Mesenchymal stem cell (in vitro differentiated cells and primary cell): Measurements from ENCODE around the gene TCF12.

Source experiments
- DNase-seq: peaks from one replicate; pipeline ENCODE4 v3.0.0-alpha.2; 2013
- H2AFZ ChIP-seq: one replicate; pipeline ENCODE4 v1.6.1; 2013; ENCODE audit warnings: low read depth, mild to moderate bottlenecking, control low read depth, inconsistent platforms, low read length, moderate library complexity
- H2AK5ac ChIP-seq: 2 replicates; pipeline ENCODE4 v1.6.1; 2013; ENCODE audit warnings: low read length, moderate library complexity, mild to moderate bottlenecking, inconsistent platforms; ENCODE audit not compliant: severe bottlenecking
- H2BK120ac ChIP-seq: one replicate; pipeline ENCODE4 v1.6.1; 2013; ENCODE audit warnings: low read depth, mild to moderate bottlenecking, inconsistent platforms, low read length, moderate library complexity
- H2BK12ac ChIP-seq, 2 experiments: one replicate each; pipeline ENCODE4 v1.6.1; 2013; ENCODE audit warnings: inconsistent platforms in 2 of 2, low read length in 2 of 2, mild to moderate bottlenecking in 2 of 2, moderate library complexity in 2 of 2, control low read depth in 1 of 2
- H2BK15ac ChIP-seq: one replicate; pipeline ENCODE4 v1.6.1; 2013; ENCODE audit warnings: mild to moderate bottlenecking, low read depth, inconsistent platforms; ENCODE audit not compliant: poor library complexity, severe bottlenecking
- H2BK5ac ChIP-seq: 2 replicates; pipeline ENCODE4 v1.6.1; 2013; ENCODE audit warnings: low read depth, mild to moderate bottlenecking, low read length, control low read depth, inconsistent platforms; ENCODE audit not compliant: poor library complexity, severe bottlenecking
- H3K14ac ChIP-seq, 2 experiments: one replicate each; pipeline ENCODE4 v1.6.1; 2013; ENCODE audit warnings: inconsistent platforms in 2 of 2, low read length in 2 of 2, control low read depth in 1 of 2, mild to moderate bottlenecking in 1 of 2, moderate library complexity in 1 of 2
- H3K18ac ChIP-seq, 2 experiments: one replicate each; pipeline ENCODE4 v1.6.1; 2013; ENCODE audit warnings: inconsistent platforms in 2 of 2, low read length in 2 of 2, control low read depth in 1 of 2, low read depth in 1 of 2, mild to moderate bottlenecking in 1 of 2
- H3K23ac ChIP-seq, 2 experiments: one replicate each; pipeline ENCODE4 v1.6.1; 2013; ENCODE audit warnings: inconsistent platforms in 2 of 2, low read length in 2 of 2, mild to moderate bottlenecking in 2 of 2, moderate library complexity in 2 of 2, control low read depth in 1 of 2
- H3K27ac ChIP-seq: 2 replicates; pipeline ENCODE4 v1.5.1; 2013; ENCODE audit warnings: mild to moderate bottlenecking, moderate library complexity, low read length, control low read depth, inconsistent platforms; ENCODE audit not compliant: poor library complexity, severe bottlenecking
- H3K27me3 ChIP-seq, 2 experiments: 2 replicates each; pipeline versions ENCODE4 v1.6.1 to v1.7.0; 2013; ENCODE audit warnings: low read length in 2 of 2, mild to moderate bottlenecking in 2 of 2, moderate library complexity in 2 of 2, control low read depth in 1 of 2, inconsistent platforms in 1 of 2; ENCODE audit not compliant: control insufficient read depth in 1 of 2, insufficient read depth in 1 of 2
- H3K36me3 ChIP-seq, 2 experiments: 2 replicates each; pipeline versions ENCODE4 v1.6.1 to v1.7.0; 2013; ENCODE audit warnings: low read length in 2 of 2, control low read depth in 1 of 2, inconsistent platforms in 1 of 2, low read depth in 1 of 2, mild to moderate bottlenecking in 1 of 2; ENCODE audit not compliant: insufficient read depth in 2 of 2, control insufficient read depth in 1 of 2
- H3K4ac ChIP-seq, 2 experiments: one replicate each; pipeline ENCODE4 v1.6.1; 2013; ENCODE audit warnings: inconsistent platforms in 2 of 2, low read length in 2 of 2, mild to moderate bottlenecking in 2 of 2, moderate library complexity in 2 of 2, control low read depth in 1 of 2, low read depth in 1 of 2
- H3K4me1 ChIP-seq: 2 replicates; pipeline ENCODE4 v1.6.1; 2013; ENCODE audit warnings: low read depth, low read length, control low read depth; ENCODE audit not compliant: control insufficient read depth, insufficient read depth
- H3K4me2 ChIP-seq: 2 replicates; pipeline ENCODE4 v1.6.1; 2013; ENCODE audit warnings: low read length, mild to moderate bottlenecking, inconsistent platforms; ENCODE audit not compliant: poor library complexity, severe bottlenecking
- H3K4me3 ChIP-seq, 2 experiments: 2 replicates each; pipeline versions ENCODE4 v1.5.1 to v1.7.0; 2013; ENCODE audit warnings: low read length in 2 of 2, mild to moderate bottlenecking in 2 of 2, control low read depth in 1 of 2, low read depth in 1 of 2; ENCODE audit not compliant: insufficient read depth in 1 of 2
- H3K79me1 ChIP-seq: replicated peaks from 2 replicates; pipeline ENCODE4 v1.6.1; 2013; ENCODE audit warnings: mild to moderate bottlenecking, control low read depth, low read length, inconsistent platforms; ENCODE audit not compliant: poor library complexity, severe bottlenecking
- H3K9ac ChIP-seq: 2 replicates; pipeline ENCODE4 v1.7.0; 2013; ENCODE audit warnings: mild to moderate bottlenecking, low read length, moderate library complexity
- H3K9me3 ChIP-seq: 2 replicates; pipeline ENCODE4 v1.7.0; 2013; ENCODE audit warnings: mild to moderate bottlenecking, low read length; ENCODE audit not compliant: control insufficient read depth
- H4K8ac ChIP-seq: one replicate; pipeline ENCODE4 v1.6.1; 2013; ENCODE audit warnings: inconsistent platforms, mild to moderate bottlenecking, low read length, moderate library complexity
- H4K91ac ChIP-seq: one replicate; pipeline ENCODE4 v1.6.1; 2013; ENCODE audit warnings: mild to moderate bottlenecking, low read length, inconsistent platforms
- WGBS: methylation state at CpG from one replicate; pipeline ENCODE4 v1.1.7; 2013; ENCODE audit warnings: mixed read lengths; 5-methylcytosine and 5-hydroxymethylcytosine counted together

TCF12 gene

DNA sequence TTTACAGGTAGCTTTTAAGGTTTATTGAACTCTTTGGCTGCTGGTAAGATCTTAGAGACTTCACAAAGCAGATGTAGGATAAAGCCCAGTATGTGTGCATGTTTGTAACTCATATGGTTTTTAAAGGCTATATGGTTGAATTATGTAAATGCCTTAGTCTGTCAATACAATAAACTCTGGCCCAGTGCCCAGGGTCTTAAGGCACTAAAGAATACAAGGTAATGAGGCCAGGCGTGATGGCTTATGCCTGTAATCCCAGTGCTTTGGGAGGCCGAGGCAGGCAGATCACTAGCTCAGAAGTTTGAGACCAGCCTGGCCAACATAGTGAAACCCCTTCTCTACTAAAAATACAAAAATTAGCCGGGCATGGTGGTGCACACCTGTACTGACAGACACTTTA is 287.6 kb downstream of the TCF12 start:
- peaks cover 25% of the 10 kb centered on the region for H3K79me1 ChIP-seq
- no peak overlapping the region for H3K4me3 ChIP-seq
- no peak overlapping the region for H3K27ac ChIP-seq
- no peak overlapping the region for H3K18ac ChIP-seq
- no peak overlapping the region for H3K14ac ChIP-seq
- 100% methylated on average over 2 of the region's 3 CpGs for WGBS
- H2BK12ac ChIP-seq = no peak overlapping the region
- no peak overlapping the region for H2AFZ ChIP-seq
- H3K9me3 ChIP-seq = no peaks in the 10 kb centered on the region
- H3K4me2 ChIP-seq = no peak overlapping the region
- no peak overlapping the region for H3K4ac ChIP-seq
- H2BK5ac ChIP-seq = no peak overlapping the region
- no peak overlapping the region for H2AK5ac ChIP-seq
- no peak overlapping the region for H4K8ac ChIP-seq
- no peaks in the 10 kb centered on the region for H3K27me3 ChIP-seq
- no peak for DNase-seq
- peaks cover 0 to 2% of the 10 kb centered on the region in 2 experiments for H3K36me3 ChIP-seq
- no peak overlapping the region for H2BK15ac ChIP-seq
- H3K9ac ChIP-seq = no peak overlapping the region
- no peak overlapping the region for H2BK120ac ChIP-seq
- H3K4me1 ChIP-seq = peaks cover 2% of the 10 kb centered on the region
- H4K91ac ChIP-seq = no peak overlapping the region
- no peak overlapping the region for H3K23ac ChIP-seq

DNA sequence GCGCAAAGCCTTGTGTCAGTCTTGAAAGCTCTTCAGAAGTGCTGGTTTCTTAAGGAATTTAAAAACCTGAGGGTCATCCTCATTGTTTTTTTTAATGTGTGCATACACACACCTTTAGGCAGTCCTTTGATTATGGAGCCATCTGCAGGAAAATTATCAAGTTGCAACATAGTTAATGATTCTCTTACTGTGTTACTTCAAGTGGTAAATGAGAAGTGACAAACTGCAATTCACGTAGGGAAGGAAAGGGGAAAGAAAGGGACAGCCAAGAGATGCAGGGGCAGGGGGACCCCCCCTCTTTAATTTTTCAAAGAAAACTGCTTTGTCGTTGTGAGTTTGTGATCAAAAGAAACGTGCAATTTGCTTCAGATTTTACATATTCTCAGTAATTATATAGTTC is 295.4 kb downstream of the TCF12 start:
- Histone ChIP-seq H3K79me1 (peaks cover 10% of the 10 kb centered on the region), H3K9ac (peak overlapping the region; percentile 83), H4K91ac (no peak overlapping the region), H2AK5ac (no peak overlapping the region), H2BK120ac (no peak overlapping the region), H3K36me3 (no peaks in the 10 kb centered on the region), H3K23ac (no peak overlapping the region), H3K18ac (no peak overlapping the region), H3K14ac (no peak overlapping the region), H2BK5ac (no peak overlapping the region), H3K27me3 (no peaks in the 10 kb centered on the region), H3K4ac (no peak overlapping the region), H4K8ac (no peak overlapping the region), H3K4me2 (peak overlapping the region; percentile 42), H3K4me3 (no peak overlapping the region), H2BK12ac (no peak overlapping the region), H2AFZ (no peak overlapping the region), H2BK15ac (no peak overlapping the region), H3K9me3 (no peaks in the 10 kb centered on the region), H3K4me1 (peaks cover 2% of the 10 kb centered on the region), H3K27ac (no peak overlapping the region)
- WGBS = 53% methylated on average over 2 of the region's 4 CpGs
- DNase-seq = peak; percentile 69

DNA sequence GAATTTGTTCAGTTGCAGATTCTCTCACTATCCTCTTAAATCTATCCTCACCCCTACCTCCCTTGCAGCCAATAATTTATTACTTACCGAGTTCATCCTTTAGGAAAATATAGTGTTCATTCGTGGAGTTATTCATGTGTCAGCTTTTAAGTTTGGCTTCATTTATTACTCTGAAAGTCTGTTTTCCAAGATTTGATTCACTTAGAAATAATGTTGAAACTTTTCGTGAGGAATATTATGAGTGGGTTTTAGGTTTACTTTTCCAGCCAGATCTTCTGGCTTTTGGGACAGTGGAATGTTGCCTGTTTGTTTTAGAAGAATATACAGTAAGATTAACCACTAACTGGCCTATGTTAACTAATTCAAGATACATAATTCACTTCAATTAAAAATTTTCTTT is 296.9 kb downstream of the TCF12 start:
- Histone ChIP-seq H2BK5ac (no peak overlapping the region), H3K9me3 (no peaks in the 10 kb centered on the region), H2BK12ac (no peak overlapping the region), H4K91ac (no peak overlapping the region), H3K27ac (peak overlapping the region; percentile 51), H2AFZ (no peak overlapping the region), H3K18ac (no peak overlapping the region), H3K9ac (peak overlapping the region; percentile 83), H3K14ac (no peak overlapping the region), H3K79me1 (peaks cover 10% of the 10 kb centered on the region), H3K27me3 (no peaks in the 10 kb centered on the region), H3K36me3 (no peaks in the 10 kb centered on the region), H3K4me1 (peaks cover 2% of the 10 kb centered on the region), H3K23ac (no peak overlapping the region), H3K4me2 (no peak overlapping the region), H2BK15ac (no peak overlapping the region), H2BK120ac (no peak overlapping the region), H3K4me3 (no peak overlapping the region), H2AK5ac (no peak overlapping the region), H3K4ac (no peak overlapping the region), H4K8ac (no peak overlapping the region)
- 18% methylated on average over 3 of the region's 3 CpGs for WGBS
- DNase-seq = no peak

DNA sequence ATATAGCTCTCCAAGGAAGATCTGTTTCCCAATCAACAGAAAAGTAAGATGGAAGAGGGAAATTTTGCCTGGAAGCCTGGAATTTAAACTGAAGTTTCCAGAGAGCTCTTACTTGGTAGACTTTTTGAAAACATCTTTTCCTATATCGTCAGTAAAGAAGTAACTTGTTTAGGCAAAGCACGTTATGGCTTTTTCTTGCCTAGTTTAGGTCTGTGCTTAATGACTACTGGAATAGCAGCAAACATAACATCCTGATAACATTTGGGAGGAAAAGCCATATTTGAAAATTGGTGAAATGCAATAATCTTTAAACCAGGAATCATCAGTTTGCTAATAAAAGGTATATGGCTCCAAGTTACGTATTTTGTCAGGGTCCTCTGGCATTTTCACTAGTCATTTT is 297.4 kb downstream of the TCF12 start:
- H2BK120ac ChIP-seq = no peak overlapping the region
- no peaks in the 10 kb centered on the region for H3K27me3 ChIP-seq
- no peak overlapping the region for H3K4me2 ChIP-seq
- no peaks in the 10 kb centered on the region for H3K36me3 ChIP-seq
- no peaks in the 10 kb centered on the region for H3K9me3 ChIP-seq
- H3K9ac ChIP-seq = peak overlapping the region; percentile 83
- DNase-seq = peak; percentile 33
- H4K8ac ChIP-seq = no peak overlapping the region
- no peak overlapping the region for H4K91ac ChIP-seq
- no peak overlapping the region for H2AK5ac ChIP-seq
- H3K4ac ChIP-seq = no peak overlapping the region
- no peak overlapping the region for H3K23ac ChIP-seq
- no peak overlapping the region for H2BK5ac ChIP-seq
- H3K14ac ChIP-seq = no peak overlapping the region
- no peak overlapping the region for H2BK12ac ChIP-seq
- H3K27ac ChIP-seq = peak overlapping the region; percentile 60
- H2BK15ac ChIP-seq = no peak overlapping the region
- peak overlapping the region in 1 of 2 experiments; percentile 65 for H3K4me3 ChIP-seq
- no peak overlapping the region for H3K18ac ChIP-seq
- no peak overlapping the region for H2AFZ ChIP-seq
- peaks cover 2% of the 10 kb centered on the region for H3K4me1 ChIP-seq
- WGBS = 39% methylated on average over 3 of the region's 3 CpGs
- peaks cover 8% of the 10 kb centered on the region for H3K79me1 ChIP-seq
